NCI-H774 (cell line): ENCODE measurements around the gene RHOC.

Experiments used
- DNase-seq: peaks from one replicate; lab custom pipeline; 2025; lab: John Stamatoyannopoulos, UW

RHOC gene

DNA sequence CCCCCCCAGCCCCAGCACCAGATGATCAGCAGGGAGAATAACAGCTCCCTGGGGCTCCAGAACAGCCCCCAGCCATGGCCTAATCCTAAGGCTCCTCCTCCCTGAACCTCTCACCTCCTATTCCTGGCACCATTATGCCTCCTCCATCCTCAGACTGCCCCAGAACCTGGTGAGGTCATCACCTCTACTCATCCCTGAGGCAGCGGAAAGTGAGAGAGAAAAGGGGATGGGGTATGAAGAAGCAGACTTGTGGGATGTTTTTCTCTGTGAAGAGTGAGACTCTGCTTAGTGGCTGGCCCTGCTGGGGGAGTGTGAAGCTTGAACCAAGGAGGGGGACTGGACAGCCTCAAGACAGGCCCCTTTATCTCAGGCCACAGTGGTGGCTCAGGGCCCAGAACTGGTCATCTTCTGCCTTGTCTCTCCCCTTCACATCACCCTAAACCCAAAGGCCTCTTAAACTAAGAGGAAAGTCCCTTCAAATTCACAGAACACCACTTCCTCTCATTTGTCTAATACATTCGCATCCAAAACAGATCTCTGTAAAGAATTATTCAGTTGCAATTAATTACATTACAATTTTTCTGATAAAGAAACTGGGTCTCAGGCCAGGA lies 10.4 kb upstream of the RHOC start:
- no peak for DNase-seq

DNA sequence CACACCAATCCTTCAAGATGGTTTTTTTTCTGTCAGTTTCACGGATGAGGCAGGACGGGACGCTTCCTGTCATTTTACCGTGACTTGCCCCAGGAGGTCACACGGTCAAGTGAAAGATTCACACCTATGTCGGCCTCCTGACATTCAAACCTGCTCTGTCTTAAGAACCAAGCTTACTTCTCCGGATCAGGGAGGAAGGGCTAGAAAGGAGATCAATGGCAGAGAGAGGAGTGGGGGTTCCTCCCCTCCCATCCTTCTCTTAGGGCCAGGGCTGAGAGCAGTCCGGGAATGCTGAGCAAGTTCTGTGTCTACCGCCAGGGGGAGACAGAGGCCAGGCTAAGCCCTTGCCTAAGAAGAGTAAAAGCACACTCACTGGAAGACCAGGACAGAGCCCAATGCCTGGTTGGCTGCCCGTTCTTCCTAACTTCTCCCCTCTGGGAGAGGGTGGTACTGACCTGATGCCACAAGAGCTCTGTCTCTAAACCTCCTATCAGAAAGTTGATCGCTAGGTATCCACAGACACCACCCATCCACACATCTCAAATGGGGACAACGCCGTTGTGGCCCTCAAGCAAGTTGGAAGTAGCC lies 9.3 kb upstream of the RHOC start:
- peak; percentile 73 for DNase-seq

- peak; percentile 87 for DNase-seq
Observed at GRCh38 chr1:112715264-112716053, 8.5 kb upstream of the RHOC start, which contains the start of gene PPM1J. TSS of gene PPM1J (minus strand) at chr1:112715332. CDS start at chr1:112715301, 31 bp downstream.

DNA sequence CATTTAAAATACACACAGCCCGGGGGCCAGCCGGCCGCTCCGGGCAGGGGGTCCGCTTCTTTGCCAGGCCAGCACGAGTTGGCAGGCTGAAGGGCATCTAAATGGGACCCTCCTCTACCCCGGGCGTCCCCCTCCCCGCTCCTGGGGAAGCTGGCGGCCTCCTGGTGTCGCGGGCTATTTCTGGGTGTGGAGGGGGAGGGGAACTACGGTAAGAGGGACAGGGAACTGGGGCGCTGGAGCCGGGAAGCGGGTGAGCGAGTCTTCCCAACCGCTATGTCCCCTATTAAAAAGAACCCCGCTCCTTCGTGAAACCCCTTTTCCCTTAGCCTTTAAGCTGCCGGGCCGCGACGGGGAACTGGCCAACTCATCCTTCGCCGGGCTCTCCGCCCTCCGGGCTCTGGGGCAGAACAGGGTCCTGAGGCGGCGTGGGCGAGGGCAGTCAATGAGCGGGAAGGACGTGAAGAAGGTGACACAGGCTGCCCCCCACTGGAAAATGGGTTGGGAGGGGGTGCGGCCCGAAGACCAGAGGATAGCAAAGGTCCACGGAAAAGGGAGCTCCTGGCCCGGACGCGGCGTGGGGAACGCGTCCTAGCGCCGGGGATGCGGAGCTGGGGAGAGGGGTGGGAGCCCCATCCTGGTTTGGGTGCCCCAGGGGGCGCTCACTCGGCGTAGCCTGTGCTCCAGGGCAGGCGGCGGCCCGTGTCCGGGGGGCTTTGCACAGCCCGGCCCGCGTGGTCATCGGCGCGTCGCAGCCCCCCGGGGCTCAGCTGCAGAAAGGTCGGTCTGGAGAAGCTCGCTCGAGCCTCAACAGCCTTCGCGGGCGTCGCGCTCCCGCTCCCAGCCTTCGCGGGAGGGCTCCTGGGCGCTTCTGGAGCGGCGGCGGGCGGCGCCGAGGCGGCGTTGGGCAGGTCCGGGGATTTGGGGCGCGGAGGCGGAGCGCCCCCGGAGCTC lies 7.7 kb upstream of the RHOC start:
- no peak for DNase-seq

DNA sequence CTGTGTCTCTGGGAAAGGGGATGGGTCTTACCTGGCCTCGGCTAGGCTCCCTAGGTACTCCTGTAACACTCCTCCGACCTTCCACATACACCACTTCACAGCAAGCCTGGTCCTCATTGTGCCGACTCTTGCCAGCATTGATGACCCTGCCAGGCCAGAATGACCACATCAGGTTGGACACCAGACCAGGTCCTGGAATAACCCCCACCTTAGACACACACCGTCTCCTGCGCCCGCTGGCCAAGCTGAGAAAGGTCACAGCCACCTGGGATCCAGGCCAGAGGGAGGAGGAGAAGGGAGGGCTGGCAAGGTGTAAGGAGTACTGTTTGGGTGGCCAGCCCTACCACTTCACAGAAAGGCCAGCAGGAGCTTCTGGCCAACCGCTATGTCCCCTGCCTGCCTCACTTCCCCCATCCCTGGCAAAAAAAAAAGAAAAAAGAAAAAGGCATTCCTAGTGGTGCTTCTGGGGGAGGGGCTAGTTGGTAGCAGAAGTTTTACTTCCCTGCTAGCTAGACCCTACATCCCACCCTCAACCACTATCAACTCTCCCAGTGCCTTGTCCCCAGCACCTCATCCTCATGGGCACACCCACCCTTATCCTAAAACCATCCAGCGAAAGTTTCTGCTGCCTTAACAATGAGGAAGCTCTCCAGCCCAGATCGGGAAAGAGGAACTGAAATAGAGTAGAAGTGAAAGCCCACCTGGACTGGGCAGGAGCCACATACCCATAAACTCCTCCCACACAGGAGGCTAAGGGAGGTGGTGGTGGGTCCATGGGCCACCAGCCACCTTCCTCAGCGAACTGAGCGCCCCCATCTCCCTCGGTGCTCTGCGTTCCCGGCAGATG lies 6.8 kb upstream of the RHOC start:
- DNase-seq = no peak

- no peak for DNase-seq
Observed at GRCh38 chr1:112712701-112713128, 5.8 kb upstream of the RHOC start.

- no peak for DNase-seq
Observed at GRCh38 chr1:112712191-112712590, 5.3 kb upstream of the RHOC start.

- no peak for DNase-seq
Observed at GRCh38 chr1:112711670-112712069, 4.7 kb upstream of the RHOC start.

GRCh38 chr1:112711041-112711440 lies 4.1 kb upstream of the RHOC start:
- DNase-seq = no peak

GRCh38 chr1:112710586-112710985 lies 3.7 kb upstream of the RHOC start:
- no peak for DNase-seq

DNA sequence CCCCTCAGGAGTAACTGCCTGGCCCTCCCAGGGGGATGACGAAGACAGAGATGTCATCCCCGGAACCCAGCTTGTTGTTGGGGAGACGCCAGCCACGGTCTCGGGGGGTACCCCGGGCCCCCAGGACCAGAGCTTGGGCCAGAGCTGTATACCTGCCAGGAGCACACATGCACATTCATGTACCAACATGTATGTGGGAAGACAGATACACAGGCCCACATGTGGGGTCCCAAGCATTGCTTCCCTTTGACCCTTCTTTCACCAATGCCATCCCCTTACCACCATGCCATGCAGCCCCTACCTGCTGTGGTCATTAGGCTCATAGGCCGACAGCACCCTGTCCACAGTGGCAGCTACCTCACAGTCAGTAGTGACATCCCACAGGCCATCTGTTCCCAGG lies 3.2 kb upstream of the RHOC start:
- DNase-seq = no peak

DNA sequence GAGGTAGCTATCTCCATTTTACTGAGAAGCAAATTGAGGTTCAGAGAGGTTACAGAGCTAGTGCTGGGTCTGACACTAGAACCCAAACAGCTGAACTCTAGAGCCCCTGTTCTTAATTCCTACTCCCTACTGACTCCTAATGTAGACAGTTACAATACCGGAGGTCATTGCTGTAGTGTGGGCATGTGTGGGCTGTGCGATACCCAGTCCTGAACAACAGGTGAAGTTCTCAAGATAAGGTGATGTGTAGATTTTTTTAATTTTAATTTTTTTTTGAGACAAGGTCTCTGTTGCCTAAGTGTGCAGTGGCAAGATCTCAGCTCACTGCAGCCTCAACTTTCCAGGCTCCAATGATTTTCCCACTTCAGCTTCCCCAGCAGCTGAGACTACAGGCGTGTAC lies 1.6 kb upstream of the RHOC start:
- no peak for DNase-seq

- DNase-seq = no peak
Observed at GRCh38 chr1:112708002-112708448, 1.1 kb upstream of the RHOC start.

GRCh38 chr1:112707221-112708001 lies 484 bp upstream of the RHOC start:
- peak; percentile 80 for DNase-seq

DNA sequence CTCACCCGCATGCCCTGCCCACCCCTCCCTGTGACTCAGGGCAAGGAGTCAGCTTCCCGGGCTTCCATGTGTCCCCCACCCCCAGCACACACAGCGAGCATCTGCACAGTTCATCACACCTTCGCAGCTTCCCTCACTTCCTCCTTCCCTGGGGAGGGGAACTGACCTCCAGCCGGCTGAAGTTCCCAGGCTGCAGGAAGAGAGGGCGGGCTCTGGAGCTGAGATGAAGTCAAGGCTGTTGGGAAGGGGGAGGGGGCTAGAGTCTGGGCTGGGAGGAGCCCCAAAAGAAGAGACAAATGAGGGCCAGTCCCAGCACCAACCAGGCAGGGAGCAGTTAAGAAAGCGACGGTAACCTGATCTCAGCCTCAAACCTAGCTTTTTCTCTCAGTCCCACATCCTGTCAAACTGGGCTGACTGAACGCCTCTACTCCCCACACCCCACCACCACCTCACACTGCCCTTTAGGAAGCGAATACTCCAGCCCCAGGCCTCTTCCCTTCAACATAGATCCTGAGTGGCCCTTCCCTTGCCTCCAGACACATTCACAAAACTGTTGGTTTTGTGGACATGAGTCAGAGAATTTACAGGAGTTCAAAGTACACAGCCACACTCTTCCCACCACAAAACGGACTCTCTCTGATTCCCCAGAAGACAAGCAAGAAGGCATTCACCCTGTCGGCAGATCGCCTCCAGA lies 1.8 kb downstream of the RHOC start:
- DNase-seq = peak; percentile 22

DNA sequence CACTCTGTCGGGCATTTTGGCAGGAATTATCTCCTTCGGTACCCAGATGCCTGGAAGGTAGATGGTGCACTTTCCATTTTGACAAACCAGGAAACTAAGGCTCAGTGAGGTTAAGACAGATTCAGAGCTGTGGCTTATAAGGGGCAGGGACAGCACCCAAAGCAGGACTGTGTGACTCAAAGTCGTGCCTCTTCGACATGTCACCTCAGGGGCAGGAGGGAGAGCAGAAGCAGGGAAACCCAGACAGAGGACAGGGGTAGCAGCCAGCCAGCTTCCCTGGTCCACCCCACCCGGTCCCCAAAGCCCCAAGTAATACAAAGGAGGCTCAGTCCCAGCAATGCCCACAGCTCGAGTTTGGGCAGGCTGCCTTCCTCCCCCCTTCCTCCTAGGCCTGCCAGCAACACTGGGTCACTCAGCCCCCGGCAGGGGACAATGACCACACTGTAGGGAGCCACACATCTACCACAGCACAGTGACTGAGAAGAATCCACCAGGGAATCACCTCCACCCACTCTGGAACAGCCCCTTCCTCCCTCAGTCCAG lies 2.5 kb downstream of the RHOC start:
- no peak for DNase-seq

- no peak for DNase-seq
Observed at GRCh38 chr1:112703706-112704105, 3.2 kb downstream of the RHOC start.

DNA sequence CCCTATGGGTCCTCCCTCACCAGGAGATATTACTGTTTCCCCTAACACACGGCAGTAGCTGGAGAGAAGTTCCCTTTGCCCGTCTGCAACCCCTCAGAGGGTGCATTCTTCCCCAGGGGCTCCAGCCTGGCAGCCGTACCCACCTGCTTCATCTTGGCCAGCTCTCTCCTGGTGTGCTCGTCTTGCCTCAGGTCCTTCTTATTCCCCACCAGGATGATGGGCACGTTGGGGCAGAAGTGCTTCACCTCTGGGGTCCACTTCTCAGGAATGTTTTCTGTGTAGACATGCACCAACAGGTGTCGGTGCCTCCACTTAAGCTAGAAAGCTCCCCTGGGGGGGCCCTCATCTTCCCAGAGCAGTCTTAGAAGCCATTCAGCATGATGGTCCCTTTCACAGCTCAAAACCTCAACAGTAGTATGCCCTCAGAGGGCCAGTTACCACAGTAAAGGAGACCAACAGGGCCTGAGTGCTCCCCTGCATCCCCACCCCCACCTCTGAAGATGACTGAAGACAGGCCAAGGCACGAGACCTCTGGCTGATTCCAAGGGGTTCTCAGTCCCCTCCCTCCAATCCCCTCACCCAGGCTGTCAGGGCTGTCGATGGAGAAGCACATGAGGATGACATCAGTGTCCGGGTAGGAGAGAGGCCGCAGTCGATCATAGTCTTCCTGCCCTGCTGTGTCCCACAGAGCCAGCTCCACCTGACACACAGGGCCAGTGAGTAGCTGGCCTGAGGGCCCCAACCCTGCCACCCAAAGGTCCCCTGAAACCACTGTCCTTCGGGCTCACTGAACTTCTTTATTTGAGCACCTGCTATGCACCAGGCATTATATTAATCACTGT lies 4.3 kb downstream of the RHOC start:
- DNase-seq = no peak

- no peak for DNase-seq
Observed at GRCh38 chr1:112702067-112702395, 4.9 kb downstream of the RHOC start.
